ENCODE data around the gene IKZF2.

- TF ChIP-seq CTCF (IDR thresholded peaks at IDR 0.05) (no peak), EZH2 (IDR thresholded peaks at IDR 0.05) (no peak)
Measured at GRCh38 chr2:213164263-213164662, 12.9 kb upstream of the IKZF2 start.

Data from neural progenitor cell (in vitro differentiated cells).